IMR-90 (cell line): ENCODE measurements around the gene PRLR. TPM values are rescaled to one million over a fixed set of nuclear protein-coding genes. Genes with fewer than 3 reads are reported as not detected.

Experiments
- ATAC-seq: fragments of 200-7000 bp; cut with Tn5 transposase; 2 replicates; pipeline ENCODE4 v1.9.1; 2020; ENCODE audit warnings: low read depth, mild to moderate bottlenecking, moderate library complexity
- BruUV-seq: library from RNA; stranded (reverse); fragments of 400-500 nt; replicated peaks from 2 replicates; lab custom pipeline; 2021; lab: Mats Ljungman, UMichigan
- CTCF ChIA-PET: fragments of 300-600 bp; formaldehyde crosslinking; extraction: SDS; loops from one replicate; lab custom pipeline; 2021; ENCODE audit warnings: antibody characterized with exemption; lab: Yijun Ruan, JAX
- POLR2A ChIA-PET: fragments of 300-600 bp; sonication (Branson Sonifier 250); formaldehyde crosslinking; loops from one replicate; lab custom pipeline; 2022; ENCODE audit warnings: antibody characterized with exemption; ENCODE audit not compliant: unreplicated experiment; lab: Charles Lee
- DNase-seq: peaks from one replicate; pipeline ENCODE4 v3.0.0; 2013
- H2AFZ ChIP-seq: replicated peaks from 2 replicates; pipeline ENCODE3; 2013; ENCODE audit warnings: low read length, mild to moderate bottlenecking; ENCODE audit not compliant: poor library complexity
- H2AK5ac ChIP-seq: 2 replicates; pipeline ENCODE4 v1.6.1; 2013; ENCODE audit warnings: low read depth, low read length, inconsistent platforms
- H2AK9ac ChIP-seq: replicated peaks from 2 replicates; pipeline ENCODE3; 2013; ENCODE audit warnings: mild to moderate bottlenecking, low read depth, low read length, moderate library complexity; ENCODE audit not compliant: poor library complexity
- H2BK120ac ChIP-seq: 2 replicates; pipeline ENCODE4 v1.6.1; 2013; ENCODE audit warnings: low read depth, low read length, inconsistent platforms
- H2BK15ac ChIP-seq: 3 replicates; pipeline ENCODE4 v1.6.1; 2013; ENCODE audit warnings: low read depth, low read length, inconsistent platforms
- H2BK20ac ChIP-seq: 2 replicates; pipeline ENCODE4 v1.6.1; 2013; ENCODE audit warnings: low read depth, mild to moderate bottlenecking, inconsistent platforms, low read length, moderate library complexity
- H2BK5ac ChIP-seq: 2 replicates; pipeline ENCODE4 v1.6.1; 2013; ENCODE audit warnings: mild to moderate bottlenecking, low read depth, low read length, inconsistent platforms; ENCODE audit not compliant: poor library complexity, severe bottlenecking
- H3K14ac ChIP-seq: replicated peaks from 2 replicates; pipeline ENCODE4 v1.6.1; 2013; ENCODE audit warnings: low read depth, low read length, inconsistent platforms
- H3K18ac ChIP-seq: 2 replicates; pipeline ENCODE4 v1.6.1; 2013; ENCODE audit warnings: low read depth, low read length, control low read depth
- H3K23ac ChIP-seq: 2 replicates; pipeline ENCODE4 v1.6.1; 2013; ENCODE audit warnings: low read depth, low read length, inconsistent platforms
- H3K27ac ChIP-seq: 2 replicates; pipeline ENCODE4 v1.5.1; 2013; ENCODE audit warnings: mild to moderate bottlenecking, control low read depth, low read length; ENCODE audit not compliant: insufficient read depth
- H3K27me3 ChIP-seq: 2 replicates; pipeline ENCODE4 v1.6.1; 2013; ENCODE audit warnings: low read length; ENCODE audit not compliant: control insufficient read depth, insufficient read depth
- H3K36me3 ChIP-seq: 2 replicates; pipeline ENCODE4 v1.6.1; 2013; ENCODE audit warnings: low read length, mixed read lengths; ENCODE audit not compliant: control insufficient read depth, insufficient read depth
- H3K4ac ChIP-seq: 2 replicates; pipeline ENCODE4 v1.6.1; 2013; ENCODE audit warnings: low read depth, low read length, inconsistent platforms
- H3K4me1 ChIP-seq: 2 replicates; pipeline ENCODE4 v1.6.1; 2013; ENCODE audit warnings: low read length, mixed read lengths; ENCODE audit not compliant: control insufficient read depth, insufficient read depth
- H3K4me2 ChIP-seq: 2 replicates; pipeline ENCODE4 v1.6.1; 2013; ENCODE audit warnings: low read depth, mild to moderate bottlenecking, control low read depth, low read length, moderate library complexity
- H3K4me3 ChIP-seq: 2 replicates; pipeline ENCODE4 v1.5.1; 2013; ENCODE audit warnings: low read depth, mild to moderate bottlenecking, control low read depth, low read length, moderate library complexity; ENCODE audit not compliant: insufficient read depth
- H3K56ac ChIP-seq: 2 replicates; pipeline ENCODE4 v1.6.1; 2013; ENCODE audit warnings: low read length, inconsistent platforms; ENCODE audit not compliant: insufficient read depth; ENCODE audit errors: extremely low read depth
- H3K79me1 ChIP-seq, 2 experiments: 2 replicates each; pipeline ENCODE4 v1.6.1; 2013; ENCODE audit warnings: low read length in 2 of 2, inconsistent platforms in 1 of 2, low read depth in 1 of 2
- H3K9ac ChIP-seq: 2 replicates; pipeline ENCODE4 v1.6.1; 2013; ENCODE audit warnings: low read depth, low read length, control low read depth
- H3K9me1 ChIP-seq: 2 replicates; pipeline ENCODE4 v1.6.1; 2013; ENCODE audit warnings: low read length, inconsistent platforms; ENCODE audit not compliant: insufficient read depth
- H3K9me3 ChIP-seq: 2 replicates; pipeline ENCODE4 v1.6.1; 2013; ENCODE audit warnings: low read length; ENCODE audit not compliant: control insufficient read depth, insufficient read depth
- H4K20me1 ChIP-seq: 2 replicates; pipeline ENCODE4 v1.6.1; 2013; ENCODE audit warnings: low read length, inconsistent platforms; ENCODE audit not compliant: insufficient read depth
- H4K5ac ChIP-seq: 2 replicates; pipeline ENCODE4 v1.6.1; 2013; ENCODE audit warnings: mild to moderate bottlenecking, low read depth, low read length, control low read depth
- H4K8ac ChIP-seq, 2 experiments: 2 replicates each; pipeline ENCODE4 v1.6.1; 2013; ENCODE audit warnings: low read depth in 2 of 2, low read length in 2 of 2, control low read depth in 1 of 2, inconsistent platforms in 1 of 2
- H4K91ac ChIP-seq: 2 replicates; pipeline ENCODE4 v1.6.1; 2013; ENCODE audit warnings: low read depth, low read length, inconsistent platforms; ENCODE audit not compliant: insufficient read depth
- MAZ ChIP-seq: IDR thresholded peaks from 2 replicates; pipeline ENCODE4 v1.6.1; 2012; ENCODE audit warnings: low read depth, mild to moderate bottlenecking, low read length, improper control_type of control experiment, moderate library complexity, borderline replicate concordance
- RCOR1 ChIP-seq: IDR thresholded peaks from 2 replicates; pipeline ENCODE4 v1.6.1; 2012; ENCODE audit warnings: mild to moderate bottlenecking, low read length, improper control_type of control experiment; ENCODE audit not compliant: insufficient replicate concordance
- RFX5 ChIP-seq: IDR thresholded peaks from 2 replicates; pipeline ENCODE4 v1.8.0; 2012; ENCODE audit warnings: low read depth, mild to moderate bottlenecking, low read length, moderate library complexity
- SMC3 ChIP-seq: fragments of 150-350 bp; IDR thresholded peaks from 2 replicates; pipeline ENCODE4 v1.6.1; 2016; ENCODE audit warnings: low read depth, mild to moderate bottlenecking, antibody characterized with exemption, low read length, moderate library complexity
- WGBS, 2 experiments: methylation state at CpG; one replicate each; pipeline versions ENCODE4 v1.1.5 to v1.1.7; 2013; ENCODE audit warnings: missing lambda C conversion rate in 2 of 2; ENCODE audit not compliant: insufficient read length in 1 of 2; ENCODE audit errors: extremely low coverage in 2 of 2; 5-methylcytosine and 5-hydroxymethylcytosine counted together
- dilution Hi-C: fragments of 300-500 bp; cut with HindIII; formaldehyde crosslinking; loops from one replicate; pipeline ENCODE4 v1.14.3; 2018; ENCODE audit warnings: low sequenced_read_pairs; ENCODE audit not compliant: unreplicated experiment
- in situ Hi-C: fragments of 300-500 bp; cut with MboI; formaldehyde crosslinking; loops from 3 replicates; pipeline ENCODE4 v1.14.3; 2019; ENCODE audit warnings: low sequenced_read_pairs, inconsistent platforms, mixed read lengths
- intact Hi-C: fragments of 100-400 bp; cut with micrococcal nuclease; formaldehyde crosslinking; loops from 2 replicates; pipeline ENCODE4 v1.10.0; 2022
- polyA plus RNA-seq, 3 experiments: library from polyadenylated mRNA; depleted of rRNA; stranded (reverse); fragments of >200 nt; gene quantifications; 2 replicates each; pipeline ENCODE4 v1.2.3, GENCODE V29; 2012; ENCODE audit warnings: low replicate concordance in 1 of 3
- total RNA-seq: library from RNA; depleted of rRNA; stranded (reverse); fragments of >200 nt; gene quantifications from 2 replicates; pipeline ENCODE4 v1.2.3, GENCODE V29; 2012

The PRLR gene
- total and polyA plus RNA-seq, 2 of the 4 experiments (the other 2 are of a cell fraction): 0.24 to 0.54 TPM

- Histone ChIP-seq H2BK20ac (no peak overlapping the region), H3K4me2 (no peak overlapping the region), H2AK5ac (no peak overlapping the region), H3K4me3 (no peak overlapping the region), H3K9ac (no peak overlapping the region), H3K56ac (no peak overlapping the region), H3K23ac (no peak overlapping the region), H3K27me3 (no peaks in the 10 kb centered on the region), H4K91ac (no peak overlapping the region), H3K79me1 (no peaks in the 10 kb centered on the region), H3K4ac (no peak overlapping the region), H2AFZ (no peak overlapping the region), H4K5ac (no peak overlapping the region), H3K36me3 (no peaks in the 10 kb centered on the region), H2BK120ac (no peak overlapping the region), H3K9me1 (no peaks in the 10 kb centered on the region), H3K18ac (no peak overlapping the region), H4K8ac (no peak overlapping the region), H2AK9ac (no peak overlapping the region), H4K20me1 (no peaks in the 10 kb centered on the region), H2BK5ac (no peak overlapping the region), H3K14ac (no peak overlapping the region), H3K27ac (no peak overlapping the region), H3K9me3 (no peaks in the 10 kb centered on the region), H3K4me1 (no peaks in the 10 kb centered on the region), H2BK15ac (no peak overlapping the region)
- DNase-seq (no peak), ATAC-seq (no peak)
- CTCF ChIA-PET: no interaction called here
- no CpG with 5 or more reads among the region's 1 CpG for WGBS, 2 experiments
- TF ChIP-seq MAZ (no peak), SMC3 (no peak), RCOR1 (no peak), RFX5 (no peak)
- in situ Hi-C loops: no loop called here
- dilution Hi-C loops: no loop called here
- POLR2A ChIA-PET: no interaction called here
- BruUV-seq: no TSS peak
- intact Hi-C loops: no loop called here
These were observed 10.6 kb upstream of the PRLR start for GRCh38 chr5:35240892-35241291.
